ENCODE results near the gene RNASET2.
A peak's percentile ranks its signal among the peaks of the same experiment; 100 is the strongest.

Gene RNASET2, protein sequence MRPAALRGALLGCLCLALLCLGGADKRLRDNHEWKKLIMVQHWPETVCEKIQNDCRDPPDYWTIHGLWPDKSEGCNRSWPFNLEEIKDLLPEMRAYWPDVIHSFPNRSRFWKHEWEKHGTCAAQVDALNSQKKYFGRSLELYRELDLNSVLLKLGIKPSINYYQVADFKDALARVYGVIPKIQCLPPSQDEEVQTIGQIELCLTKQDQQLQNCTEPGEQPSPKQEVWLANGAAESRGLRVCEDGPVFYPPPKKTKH

DNA sequence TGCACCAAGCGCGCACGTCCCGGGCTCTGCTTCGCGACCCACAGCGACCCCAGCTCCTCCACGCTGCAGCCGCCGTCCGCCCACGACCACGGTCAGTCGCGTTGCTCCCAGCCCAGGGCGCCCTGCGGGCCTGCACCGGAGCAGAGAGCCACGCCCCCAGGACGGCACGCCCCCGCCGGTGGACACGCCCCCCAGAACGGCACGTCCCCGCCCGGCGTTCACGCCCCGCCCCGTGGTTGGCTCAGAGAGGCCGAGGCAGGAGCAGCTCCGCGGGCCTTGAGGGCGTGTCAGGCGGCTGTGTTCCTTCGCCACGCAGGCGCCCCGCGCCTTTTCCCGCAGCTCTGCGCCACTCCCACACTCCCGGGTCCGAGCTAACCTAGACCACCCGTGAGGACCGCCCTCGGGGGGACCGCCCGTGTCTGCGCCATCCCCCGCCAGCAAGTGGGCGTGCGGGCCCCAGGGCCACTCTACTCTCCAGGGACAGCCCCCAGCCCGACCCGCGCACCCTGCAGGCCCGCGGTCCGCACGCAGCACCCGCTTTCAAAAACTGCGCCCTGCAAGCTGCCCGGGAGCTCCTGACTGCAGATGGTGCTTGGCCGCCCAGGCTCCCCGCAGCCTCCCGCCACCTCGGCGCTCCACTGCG is at the start of gene RNASET2:
Gene RNASET2, minus strand, starts transcription at position 107 of the 643 bp plus-strand sequence. CDS start 368 bp downstream, outside the sequence.
- peak; percentile 100 for DNase-seq

DNA sequence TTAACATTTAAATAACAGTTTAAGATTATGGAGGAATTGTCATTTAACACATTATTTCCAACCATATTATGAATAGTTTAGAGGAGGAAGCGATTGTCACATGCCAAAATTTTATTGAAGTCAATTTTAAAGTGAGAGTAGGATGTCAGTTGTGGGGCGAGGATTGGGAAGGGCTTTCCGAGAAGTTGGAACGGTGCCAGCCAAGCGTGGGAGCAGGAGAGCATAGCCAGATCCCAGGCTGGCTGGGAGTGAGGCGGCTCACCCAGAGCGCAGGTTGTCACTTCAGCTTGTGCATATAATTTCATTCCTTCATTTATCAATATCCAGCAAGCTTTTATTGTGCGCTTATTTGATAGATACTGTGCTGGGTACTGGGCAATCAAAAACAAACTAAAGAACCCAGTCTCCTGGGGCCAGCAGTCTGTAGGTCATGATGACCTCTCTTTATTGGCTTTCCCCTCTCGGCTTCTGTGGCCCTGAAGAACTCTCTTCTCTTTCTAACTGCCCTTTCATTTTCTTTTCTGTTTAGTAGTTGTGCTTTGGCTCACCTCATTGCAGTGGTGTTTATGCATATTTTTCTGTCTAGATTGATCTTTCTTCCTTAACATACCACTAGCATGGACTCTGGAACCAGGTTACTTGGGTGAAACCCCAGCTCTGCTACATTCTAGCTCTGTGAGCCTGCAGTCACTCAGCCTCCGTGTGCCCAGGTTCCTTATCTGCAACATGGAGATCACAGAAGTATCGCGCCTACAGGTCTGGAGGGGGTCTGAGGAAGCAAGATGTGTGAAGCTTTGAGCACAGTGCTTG is 49.2 kb upstream of the RNASET2 start:
- no peak for DNase-seq

DNA sequence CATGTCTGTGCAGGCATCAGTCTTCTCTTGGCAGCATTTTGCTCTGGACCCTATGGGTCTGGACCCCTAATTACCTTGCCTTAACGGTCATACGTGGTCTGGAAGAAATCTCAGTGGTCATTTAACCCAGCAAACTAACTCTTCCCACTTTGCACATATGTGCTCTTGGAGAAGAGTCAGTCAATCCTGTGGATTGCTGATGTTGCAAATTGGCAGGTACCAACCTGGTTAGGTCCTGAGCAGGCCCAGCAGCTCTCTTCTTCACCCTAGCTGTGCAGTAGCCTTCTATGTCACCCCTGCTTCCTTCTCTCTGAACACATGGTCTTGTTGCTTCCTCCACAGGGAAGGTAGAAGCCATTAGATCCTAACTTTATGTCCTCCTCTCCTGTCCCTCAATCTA is 44.4 kb upstream of the RNASET2 start:
- no peak for DNase-seq

DNA sequence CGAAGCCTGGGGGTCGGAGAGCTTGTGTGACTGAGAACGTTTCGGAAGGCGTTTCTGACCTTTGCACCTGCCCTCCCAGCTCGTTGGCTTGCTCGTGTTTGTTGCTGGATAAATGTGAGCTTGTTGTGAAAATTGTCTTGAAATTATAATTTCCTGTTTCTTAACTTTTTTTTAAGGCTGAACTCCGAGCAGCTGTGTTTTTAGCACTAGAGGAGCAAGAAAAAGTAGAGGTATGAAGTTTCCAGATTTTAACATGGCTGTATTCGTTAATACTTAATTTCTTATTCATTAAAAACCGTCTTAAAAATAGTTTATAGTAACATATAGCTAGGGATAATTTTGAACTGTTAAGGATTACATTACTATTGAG is 43.5 kb upstream of the RNASET2 start:
- no peak for DNase-seq

DNA sequence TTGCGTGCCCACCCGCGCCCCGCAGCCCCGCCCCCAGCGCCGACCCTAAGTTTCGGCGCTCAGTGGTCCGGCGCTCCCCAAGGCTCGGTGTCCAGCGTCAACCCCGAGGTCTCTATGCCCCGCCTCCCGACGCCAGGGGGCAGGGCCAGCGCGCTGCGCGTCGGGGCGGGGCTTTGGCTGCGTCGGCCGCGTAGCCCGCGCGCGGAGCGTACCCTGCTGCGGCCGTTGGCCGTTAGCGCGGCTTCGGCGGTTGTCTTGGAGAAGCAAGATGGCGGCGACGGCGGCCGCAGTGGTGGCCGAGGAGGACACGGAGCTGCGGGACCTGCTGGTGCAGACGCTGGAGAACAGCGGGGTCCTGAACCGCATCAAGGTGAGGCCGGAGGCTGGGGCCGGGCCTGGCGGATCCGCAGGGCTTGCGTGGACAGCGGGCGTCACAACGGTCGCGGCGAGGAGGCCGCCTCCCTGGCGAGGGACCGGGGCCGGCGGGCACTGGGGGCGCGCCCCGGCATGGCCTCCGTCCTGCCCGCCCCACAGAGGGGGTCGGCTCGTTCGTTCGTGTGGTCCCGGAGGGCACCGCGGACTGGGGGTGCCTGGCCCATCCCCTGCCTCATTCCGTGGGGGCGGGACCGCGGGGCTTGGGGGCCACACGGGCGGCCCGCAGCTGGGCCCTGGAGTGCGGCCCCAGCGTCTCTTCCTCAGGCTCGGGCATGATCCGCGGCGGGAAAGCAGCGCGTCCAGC is 43.0 kb upstream of the RNASET2 start, which contains the start of gene CEP43:
Gene CEP43, plus strand, starts transcription at position 253 of the 739 bp plus-strand sequence. Its CDS starts 16 bp downstream, at position 269.
- DNase-seq = peak; percentile 95

DNA sequence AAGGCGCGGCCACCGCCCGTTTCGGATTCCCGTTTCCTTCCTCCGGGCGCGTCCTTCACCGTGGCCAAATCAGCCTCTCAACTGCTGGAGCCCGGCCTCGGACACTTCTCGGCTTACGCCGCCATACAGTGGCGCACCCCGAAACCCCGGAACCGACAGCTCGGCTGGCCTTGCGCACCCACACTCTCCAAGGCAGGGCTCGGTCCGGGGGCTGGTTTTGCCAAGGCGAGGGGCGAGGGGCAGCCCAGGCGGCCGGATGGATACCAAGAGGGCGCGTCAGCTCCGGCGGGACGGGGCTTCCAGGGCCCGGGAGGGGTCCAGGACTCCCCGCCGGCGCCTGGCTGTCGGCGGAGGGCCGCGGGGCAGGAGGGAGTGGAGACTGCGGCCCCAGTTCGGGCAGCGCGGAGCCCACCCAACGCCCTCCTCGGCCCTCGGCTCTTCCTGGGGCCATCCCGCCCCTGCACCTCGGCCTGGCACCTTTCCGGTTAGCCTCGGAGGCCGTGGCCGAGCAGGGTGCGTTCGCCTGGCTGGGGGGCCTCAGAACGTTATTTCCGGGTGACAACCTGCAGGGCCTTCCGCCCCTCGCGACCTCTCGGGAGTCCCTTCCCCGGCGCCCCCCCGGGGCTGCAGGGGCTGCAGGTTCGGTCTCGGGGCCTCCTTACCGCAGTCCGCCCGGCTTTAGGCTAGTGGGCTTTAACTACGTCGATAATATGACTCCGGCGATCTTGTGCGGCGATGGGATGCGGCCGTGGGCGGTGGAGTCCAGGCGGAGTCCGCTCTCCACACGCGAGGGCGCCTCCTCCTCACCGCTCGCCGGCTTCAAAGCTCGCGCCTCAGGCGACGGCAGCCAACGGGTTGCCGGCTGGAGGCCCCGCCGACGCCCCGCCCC is 42.1 kb upstream of the RNASET2 start:
- peak; percentile 72 for DNase-seq

DNA sequence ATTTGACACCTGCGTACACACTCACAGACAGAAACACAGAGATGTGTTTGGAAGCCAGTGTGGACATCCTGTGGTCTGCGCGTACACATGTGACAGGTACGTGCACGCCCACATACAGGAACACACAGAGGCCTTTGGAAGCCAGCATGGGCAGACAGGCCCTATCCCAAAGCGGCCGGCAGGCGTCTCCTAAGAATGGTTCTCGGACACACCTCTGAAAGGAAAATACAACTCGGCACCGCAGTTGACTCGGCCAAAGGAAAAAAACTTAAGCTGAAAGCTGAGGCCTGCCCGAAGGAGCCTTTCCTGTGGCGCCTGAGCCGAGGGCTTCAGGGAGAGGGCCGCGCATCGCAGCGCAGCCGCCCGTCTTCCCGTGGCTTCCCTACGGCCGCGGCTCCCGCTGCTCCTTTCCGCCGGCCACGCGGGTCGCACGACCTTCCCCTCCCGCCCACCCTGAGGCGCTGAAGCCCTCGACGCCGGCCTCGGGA is 41.5 kb upstream of the RNASET2 start:
- DNase-seq = peak; percentile 84

DNA sequence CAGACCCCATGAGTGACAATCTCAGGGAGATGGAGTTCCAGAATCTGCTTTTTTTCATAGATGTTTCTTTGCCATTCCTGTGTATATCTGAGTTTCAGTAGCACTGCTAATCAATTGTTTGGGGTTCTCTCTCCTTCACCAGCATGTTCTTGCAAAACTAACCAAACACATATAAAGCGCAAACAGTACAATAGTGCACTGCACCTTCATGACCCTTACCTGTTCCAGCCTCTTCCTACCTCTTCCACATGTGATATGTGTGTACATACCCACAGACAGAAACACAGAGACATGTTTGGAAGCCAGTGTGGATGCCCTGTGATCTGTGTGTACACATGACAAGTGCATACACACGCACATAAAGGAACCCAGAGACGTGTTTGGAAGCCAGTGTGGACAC is 41.0 kb upstream of the RNASET2 start:
- DNase-seq = no peak

DNA sequence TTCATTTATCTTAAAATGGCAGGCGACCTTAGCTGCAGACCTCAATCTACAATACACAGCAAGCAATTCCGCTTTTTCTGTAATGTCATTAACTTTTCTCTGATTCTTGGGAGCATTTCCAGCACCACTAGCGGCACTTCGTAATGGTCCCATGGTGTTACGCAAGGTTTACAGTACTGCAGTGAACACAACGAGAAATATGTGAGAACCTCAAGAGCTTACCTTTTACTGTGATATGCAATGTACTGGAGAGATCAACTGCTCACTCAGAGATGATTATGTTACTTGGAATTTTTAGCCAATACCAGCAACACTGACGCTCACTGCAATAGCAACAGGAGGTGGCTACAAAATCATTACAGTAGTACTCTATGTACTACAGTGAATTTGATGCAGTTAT is 40.1 kb upstream of the RNASET2 start:
- DNase-seq = no peak

DNA sequence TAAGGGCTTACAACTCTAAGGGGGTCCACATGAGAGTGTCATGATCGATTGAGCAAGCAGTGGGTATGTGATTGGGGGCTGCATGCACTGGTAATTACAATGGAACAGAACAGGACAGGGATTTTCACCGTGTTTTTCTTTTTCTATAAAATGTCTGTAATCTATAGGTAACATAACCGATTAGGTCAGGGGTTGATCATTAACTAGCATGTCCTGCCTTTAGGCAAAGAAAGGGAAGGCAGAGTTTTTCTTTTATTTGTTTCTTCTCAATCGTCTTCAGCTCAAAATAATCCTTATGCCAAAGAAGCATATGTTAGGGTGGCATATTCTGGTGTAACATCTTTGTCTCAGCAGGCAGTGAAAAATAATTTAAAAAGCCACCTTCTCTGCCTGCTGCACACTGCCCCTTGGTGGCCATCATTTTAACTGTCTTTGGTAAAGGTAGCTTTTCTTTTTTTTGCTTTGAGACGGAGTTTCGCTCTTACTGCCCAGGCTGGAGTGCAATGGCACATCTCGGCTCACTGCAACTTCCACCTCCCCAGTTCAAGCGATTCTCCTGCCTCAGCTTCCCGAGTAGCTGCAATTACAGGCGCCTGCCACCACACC is 33.2 kb upstream of the RNASET2 start:
- DNase-seq = peak; percentile 80

DNA sequence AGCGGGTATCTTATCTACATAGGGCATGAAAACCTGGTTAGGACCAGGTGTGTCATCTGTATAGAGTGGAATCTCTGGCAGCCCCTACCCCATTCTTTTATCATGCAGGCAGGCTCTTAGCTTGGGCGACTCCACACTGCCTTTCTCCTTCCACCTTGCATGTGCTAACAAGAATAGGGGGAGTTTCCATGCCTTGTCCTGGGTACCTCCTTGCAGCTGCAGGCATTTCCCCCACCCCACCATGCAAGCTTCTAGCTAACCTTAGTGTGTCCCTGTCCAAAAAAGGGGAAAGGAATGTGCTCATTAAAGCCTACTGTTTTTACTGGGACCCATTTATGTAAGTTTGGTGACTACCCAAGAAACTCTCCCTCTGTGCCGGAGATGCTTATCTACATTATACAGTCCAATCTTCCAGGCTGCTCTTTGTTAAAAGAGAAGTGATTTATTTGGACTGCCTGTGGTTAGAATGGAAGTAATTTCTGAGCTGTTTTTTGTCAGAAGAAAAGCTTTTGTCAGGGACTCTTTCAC is 32.4 kb upstream of the RNASET2 start:
- no peak for DNase-seq

DNA sequence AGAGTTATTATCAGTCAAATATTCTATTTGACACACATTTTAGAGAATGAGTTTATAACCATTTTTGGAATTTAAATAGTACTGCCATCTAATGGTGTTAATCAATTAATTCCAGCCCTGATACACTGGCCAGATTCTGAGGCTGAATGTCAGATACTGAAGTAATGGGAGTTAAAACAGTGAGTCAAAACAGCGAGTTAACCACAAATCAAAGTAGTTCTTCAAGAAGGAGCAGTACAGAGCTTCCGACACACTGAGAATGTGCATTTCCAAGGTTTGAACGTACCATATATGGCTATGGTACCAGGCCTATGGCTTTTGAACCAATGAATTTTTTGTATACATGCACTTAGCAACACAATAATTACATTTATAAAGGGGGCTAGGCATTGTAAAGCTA is 31.6 kb upstream of the RNASET2 start:
- DNase-seq = no peak

DNA sequence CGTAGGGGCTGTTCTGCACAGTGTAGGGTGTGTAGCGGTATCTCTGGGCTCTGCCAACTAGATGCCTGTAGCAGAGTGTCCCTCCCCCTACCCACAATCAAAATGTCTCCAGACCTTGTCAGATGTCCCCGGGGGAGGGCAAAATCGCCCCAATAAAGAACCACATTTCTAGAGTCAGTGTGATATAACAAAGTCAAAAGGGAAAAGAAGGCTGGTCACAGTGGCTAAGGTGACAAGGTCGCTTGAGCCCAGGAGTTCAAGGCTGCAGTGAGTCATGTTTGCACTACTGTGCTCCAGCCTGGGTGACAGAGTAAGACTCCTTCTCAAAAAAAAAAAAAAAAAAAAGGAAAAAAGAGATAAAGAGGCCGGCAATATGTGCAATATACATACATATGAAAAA is 31.1 kb upstream of the RNASET2 start:
- DNase-seq = no peak

DNA sequence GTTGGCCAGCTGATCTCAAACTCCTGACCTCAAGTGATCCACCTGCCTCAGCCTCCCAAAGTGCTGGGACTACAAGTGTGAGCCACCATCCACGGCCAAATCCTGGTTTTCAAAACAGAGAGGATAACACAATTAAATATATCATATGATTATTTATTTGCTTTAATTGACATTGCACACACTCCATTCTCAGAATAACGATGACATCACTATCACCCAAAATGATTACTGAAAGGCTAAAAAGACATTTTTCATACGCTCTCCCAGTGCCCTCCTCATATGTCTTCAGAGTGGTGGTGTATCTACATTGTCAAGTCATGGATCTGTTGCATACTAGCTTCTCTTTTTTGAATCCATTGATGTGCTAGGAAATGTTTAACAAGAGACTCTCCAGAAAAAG is 24.4 kb upstream of the RNASET2 start:
- no peak for DNase-seq

DNA sequence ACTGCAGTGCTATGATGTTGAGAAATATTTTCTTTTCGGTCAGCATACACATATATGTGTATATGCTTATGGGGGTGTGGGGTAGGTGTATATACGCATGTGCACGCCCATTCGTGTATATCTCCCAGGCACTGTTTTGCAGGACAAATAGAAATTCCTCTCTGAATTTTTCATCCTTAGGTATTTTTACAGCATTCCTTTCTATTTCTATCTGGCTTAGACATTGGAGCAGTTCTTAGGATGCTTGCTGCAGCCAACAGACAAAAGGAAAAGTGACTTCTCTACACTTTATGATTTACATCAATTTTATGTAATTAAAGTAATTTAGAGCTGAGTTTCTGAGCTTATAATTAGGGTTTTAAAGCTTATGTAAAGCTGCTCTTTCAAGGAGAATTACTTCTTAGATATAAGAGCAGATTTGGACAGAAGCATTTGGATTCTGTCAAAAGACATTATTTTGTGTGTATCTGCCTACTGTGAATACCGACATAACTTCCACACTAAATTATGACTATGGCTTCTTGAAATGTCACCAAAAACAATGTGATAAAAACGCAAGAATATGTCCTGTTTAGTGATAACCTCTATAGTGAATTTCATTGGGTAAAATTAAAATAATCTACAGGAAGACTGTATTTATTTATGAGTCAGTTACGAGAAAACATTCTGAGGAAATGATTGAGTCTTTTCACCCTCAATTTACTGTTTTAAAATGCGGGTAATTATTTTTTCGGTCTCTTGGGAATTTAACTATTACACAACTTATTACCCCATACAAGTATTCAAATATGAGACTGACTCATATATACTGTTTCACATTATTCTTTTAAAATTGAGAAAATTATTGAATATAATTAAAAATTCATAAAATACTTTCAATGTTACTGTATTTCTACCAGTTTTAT is 21.5 kb upstream of the RNASET2 start:
- DNase-seq = no peak

DNA sequence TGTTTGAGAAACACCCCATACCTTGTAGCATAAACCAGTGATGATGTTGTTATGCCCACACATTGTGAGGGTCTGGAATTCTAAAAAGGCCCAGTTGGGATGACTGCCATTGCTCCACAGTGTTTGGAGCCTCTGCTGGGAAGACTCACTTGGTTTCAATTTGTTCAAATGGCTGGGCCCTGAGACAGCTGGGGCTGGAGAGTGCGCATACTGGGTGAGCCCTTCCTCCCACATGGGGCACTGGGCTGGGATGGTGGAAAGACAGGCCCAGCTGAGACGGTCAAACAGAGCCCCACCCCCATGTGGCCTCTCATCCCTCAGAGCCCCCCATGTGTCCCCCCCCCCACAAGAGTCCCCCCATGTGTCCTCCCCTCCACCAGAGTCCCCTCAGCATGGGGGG is 20.3 kb upstream of the RNASET2 start:
- DNase-seq = no peak

DNA sequence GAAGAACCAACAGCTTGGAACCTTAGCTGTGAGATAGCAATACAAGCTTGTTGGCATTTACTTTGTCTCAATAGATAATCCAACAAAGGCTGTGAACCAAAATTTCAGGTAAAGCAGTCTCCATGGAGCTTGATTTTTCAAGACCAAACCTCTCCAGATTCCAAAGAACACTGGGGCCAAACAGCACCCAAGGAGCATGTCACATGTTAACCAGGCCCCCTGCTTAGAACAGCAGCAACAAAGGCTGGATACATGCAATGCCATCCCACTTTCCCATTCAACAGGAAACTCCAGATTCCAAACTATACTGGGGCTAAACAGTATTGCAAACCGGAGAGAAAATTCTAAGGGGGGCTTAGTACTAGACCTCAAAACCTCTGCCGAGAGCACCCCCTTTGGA is 15.8 kb upstream of the RNASET2 start:
- DNase-seq = no peak

DNA sequence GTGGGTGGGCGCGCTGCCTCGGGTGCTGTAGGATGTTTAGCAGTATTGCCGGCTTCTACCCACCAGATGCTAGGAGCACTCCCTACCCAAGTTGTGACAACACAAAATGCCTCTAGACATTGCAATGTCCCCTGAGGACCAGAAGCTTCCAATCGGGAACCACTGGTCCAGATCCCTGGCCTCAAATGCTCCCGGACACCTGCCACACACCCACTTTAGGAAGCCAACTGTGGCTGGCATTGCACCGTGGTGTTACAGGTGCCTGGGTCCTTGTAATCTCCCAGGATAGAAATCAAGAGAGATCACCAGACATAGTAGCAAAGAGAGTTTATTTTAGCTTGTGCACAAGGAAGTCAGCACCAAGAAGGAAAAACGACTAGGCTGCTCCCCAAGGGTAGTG is 14.9 kb upstream of the RNASET2 start:
- no peak for DNase-seq

DNA sequence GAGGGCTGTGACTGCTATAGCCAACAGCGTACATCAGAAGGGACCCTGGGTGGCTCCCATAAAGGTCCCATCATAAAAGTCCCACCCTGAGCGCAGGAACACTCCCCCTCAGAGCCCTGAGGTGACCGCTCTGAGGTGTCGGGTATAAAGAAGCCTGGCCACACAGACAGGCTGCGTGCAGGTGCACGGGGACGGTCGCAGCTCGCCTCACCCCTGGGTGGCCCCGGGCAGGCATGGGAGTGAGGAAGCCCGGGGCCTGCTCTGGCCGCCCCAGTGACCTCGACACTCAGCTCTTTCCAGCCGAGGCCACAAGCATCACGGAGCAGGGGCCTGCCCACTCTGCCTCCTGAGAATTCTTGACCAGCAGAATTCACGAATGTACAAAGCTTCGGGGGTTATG is 14.4 kb upstream of the RNASET2 start:
- DNase-seq = no peak

DNA sequence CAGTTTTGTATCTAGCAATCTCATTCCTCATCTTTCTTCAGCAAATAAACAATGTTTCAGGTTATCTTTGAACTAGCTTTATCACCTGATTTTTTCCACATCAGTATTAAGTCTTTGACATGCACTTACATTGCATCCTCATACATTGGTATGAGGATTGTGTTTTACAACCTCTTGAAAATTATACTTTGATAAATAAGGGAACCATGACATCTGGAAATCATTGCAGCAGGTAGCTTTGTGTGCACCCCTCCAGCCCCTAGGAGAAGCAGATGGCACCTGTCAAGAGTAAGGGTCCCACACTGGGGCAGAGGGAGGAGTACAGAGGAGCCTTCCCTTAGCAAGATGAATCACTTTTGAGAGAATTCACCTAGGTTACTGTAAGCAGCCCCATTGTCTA is 13.7 kb upstream of the RNASET2 start:
- DNase-seq = no peak
